ENCODE results near the gene GAREM1.

GRCh38 chr18:32450874-32451273, 19.8 kb downstream of the GAREM1 start:
- TF ChIP-seq POLR2A (IDR thresholded peaks at IDR 0.05; ENCODE audit: low read depth, low read length), result no peak
- no peak for TF ChIP-seq EZH2 (IDR thresholded peaks at IDR 0.05; ENCODE audit: borderline replicate concordance, low read depth, low read length, severe bottlenecking)
- no peak for TF ChIP-seq MAX (IDR thresholded peaks at IDR 0.05; ENCODE audit: insufficient read depth, insufficient read length)
- no peak for TF ChIP-seq CTCF (IDR thresholded peaks at IDR 0.05; ENCODE audit: extremely low read depth in 1 of 2, insufficient read depth in 1 of 2, low read depth in 1 of 2, low read length in 2 of 2)
- TF ChIP-seq MYC (IDR thresholded peaks at IDR 0.05; ENCODE audit: low read depth, low read length), result no peak
- no peak for TF ChIP-seq POLR2AphosphoS5 (IDR thresholded peaks at IDR 0.05; ENCODE audit: insufficient read depth, low read depth, low read length)
- no peak for TF ChIP-seq JUN (IDR thresholded peaks at IDR 0.05; ENCODE audit: borderline replicate concordance, insufficient read depth, insufficient read length, low read depth)
- TF ChIP-seq FOS (IDR thresholded peaks at IDR 0.05; ENCODE audit: borderline replicate concordance, insufficient read depth, low read length), result no peak
- TF ChIP-seq GATA2 (IDR thresholded peaks at IDR 0.05; ENCODE audit: insufficient read depth, insufficient read length, low read depth, low read length), result no peak

Measured in endothelial cell of umbilical vein (primary cell).